ENCODE data around the gene KIAA1671.

The KIAA1671 gene

DNA sequence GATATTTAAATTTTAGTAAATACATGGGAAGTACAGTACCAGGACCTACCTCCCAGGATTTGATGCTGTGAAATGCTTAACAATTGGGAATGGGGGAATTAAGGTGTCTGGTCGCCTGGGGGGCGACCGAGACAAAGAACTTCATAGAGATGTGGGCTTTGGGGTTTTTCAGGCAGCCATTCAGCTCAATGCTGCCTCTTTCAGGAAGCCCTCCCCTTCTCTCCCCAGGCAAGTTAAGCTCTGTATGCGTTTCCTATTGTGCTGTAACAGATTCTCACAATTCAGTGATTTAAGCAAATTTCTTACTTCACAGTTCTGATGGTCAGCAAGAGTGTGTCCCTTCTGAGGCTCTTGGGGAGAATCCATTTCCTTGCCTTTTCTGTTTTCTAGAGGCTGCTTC, 53.8 kb downstream of the KIAA1671 start:
- DNase-seq (ENCODE audit: low read depth, low spot score): no peak
- H3K27ac ChIP-seq: no peak overlapping the region

DNA sequence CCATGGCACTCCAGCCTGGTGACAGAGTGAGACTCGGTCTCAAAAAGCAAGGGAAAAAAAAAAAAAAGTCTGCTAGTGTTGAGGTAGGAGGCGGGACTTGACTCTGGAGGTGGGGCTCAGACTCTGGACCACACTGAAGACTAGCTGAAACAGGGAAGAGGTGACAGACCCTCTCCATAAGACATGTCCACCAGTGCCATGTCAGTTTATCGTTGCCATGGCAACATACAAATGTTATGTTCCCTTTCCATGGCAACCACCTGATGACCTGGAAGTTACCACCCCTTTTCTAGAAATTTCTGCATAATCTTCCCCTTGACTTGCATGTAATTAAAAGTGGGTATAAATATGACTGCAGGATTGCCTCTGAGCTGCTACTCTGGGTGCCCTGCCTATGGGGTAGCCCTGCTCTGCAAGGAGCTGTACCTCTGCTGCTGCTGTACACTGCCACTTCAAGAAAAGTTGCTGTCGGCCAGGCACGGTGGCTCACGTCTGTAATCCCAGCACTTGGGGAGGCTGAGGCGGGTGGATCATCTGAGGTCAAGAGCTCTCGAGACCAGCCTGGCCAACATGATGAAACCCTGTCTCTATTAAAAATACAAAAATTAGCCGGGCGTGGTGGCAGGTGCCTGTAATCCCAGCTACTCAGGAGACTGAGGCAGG, 55.1 kb downstream of the KIAA1671 start:
- no peak overlapping the region for H3K27ac ChIP-seq
- no peak for DNase-seq (ENCODE audit: low read depth, low spot score)

- DNase-seq (ENCODE audit: low read depth, low spot score): no peak
These were observed 56.1 kb downstream of the KIAA1671 start for GRCh38 chr22:25008666-25009065.

DNA sequence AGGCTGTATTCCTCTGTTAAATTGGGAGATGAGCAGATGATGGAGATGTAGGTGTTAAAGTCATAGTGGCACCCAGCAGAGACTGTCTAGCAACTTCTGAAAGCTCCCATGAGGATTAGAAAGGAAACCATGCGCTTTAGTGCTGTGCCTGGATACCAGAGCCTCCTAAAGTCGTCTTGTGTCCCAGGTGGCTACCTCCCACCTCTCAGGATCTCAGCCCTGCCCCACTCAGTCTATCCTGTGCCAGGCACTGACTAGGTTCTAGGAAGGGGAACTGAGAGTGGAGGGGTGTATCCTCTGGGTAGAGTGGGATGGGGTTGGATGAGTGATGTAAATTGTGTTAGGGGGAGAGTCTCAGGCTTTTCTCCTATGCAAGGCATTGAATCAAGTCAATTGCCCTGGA, 60.2 kb downstream of the KIAA1671 start:
- no peak overlapping the region for H3K27ac ChIP-seq
- DNase-seq (ENCODE audit: low read depth, low spot score): no peak

More at GRCh38 chr22:25008666-25009065, 56.1 kb downstream of the KIAA1671 start:
- H3K27ac ChIP-seq: no peak overlapping the region

DNA sequence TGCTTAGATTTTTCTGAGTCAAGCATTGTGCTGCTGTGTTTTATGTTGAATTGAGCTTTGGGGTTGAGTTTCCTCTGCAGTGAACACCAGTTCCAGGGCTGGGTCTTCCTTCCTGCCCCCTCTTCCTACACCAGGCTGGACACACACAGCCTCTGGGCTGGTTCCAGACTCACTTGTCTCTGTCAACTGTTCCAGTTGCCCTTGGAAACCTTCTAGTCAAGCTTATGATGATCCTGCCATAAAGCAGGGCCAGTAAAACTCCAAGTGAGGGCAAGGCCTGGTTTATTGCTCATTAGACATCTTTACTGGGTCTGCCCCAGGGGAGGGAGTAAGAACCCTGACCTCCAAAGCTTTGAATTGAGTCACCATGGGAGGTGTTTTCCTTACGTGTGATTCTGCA, 61.1 kb downstream of the KIAA1671 start:
- no peak for DNase-seq (ENCODE audit: low read depth, low spot score)
- H3K27ac ChIP-seq: no peak overlapping the region

DNA sequence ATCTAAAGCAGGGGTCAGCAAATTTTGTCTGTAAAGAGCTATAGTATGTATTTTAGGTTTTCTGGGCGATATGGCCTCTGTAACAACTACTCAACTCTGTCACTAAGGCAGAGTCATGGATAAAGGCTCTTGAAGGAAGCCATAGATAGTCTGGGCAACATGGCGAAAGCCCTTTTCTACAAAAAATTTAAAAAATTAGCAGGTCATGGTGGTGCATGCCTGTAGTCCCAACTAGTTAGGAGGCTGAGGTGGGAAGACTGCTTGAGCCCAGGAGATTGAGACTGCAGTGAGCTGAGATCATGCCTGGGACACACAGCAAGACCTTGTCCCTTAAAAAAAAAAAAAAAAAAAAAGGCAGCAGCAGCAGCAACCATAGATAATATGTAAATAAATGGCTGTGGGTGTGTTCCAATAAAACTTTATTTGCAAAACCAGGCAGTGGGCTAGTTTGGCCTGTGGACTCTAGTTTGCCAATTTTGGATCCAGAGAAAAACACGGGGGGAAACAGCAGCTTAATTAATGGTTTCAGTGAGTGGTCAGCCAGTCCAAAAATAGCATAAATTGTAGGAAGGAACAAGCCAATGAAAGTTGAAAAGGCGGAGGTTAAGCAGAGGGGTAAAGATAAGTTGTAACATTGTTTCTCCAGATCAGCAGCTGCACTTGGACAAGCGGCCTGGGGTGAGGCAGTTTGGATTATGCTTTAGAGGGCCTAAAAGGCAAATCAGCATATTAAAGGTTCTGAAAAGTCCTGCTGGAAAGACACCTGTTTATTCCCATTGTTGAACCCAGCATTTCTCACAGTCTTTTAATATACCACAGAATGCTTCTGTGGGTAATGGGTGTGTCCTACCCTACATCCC, 62.6 kb downstream of the KIAA1671 start:
- DNase-seq (ENCODE audit: low read depth, low spot score): no peak

GRCh38 chr22:25016311-25016710, 63.8 kb downstream of the KIAA1671 start:
- no peak for DNase-seq (ENCODE audit: low read depth, low spot score)
- H3K27ac ChIP-seq: no peak overlapping the region

More for the DNA sequence above, 62.6 kb downstream of the KIAA1671 start:
- H3K27ac ChIP-seq: no peak overlapping the region

- H3K27ac ChIP-seq: no peak overlapping the region
- DNase-seq (ENCODE audit: low read depth, low spot score): no peak
These were observed 65.5 kb downstream of the KIAA1671 start for GRCh38 chr22:25018009-25018408.

GRCh38 chr22:25019427-25020184, 67.1 kb downstream of the KIAA1671 start:
- no peak overlapping the region for H3K27ac ChIP-seq
- no peak for DNase-seq (ENCODE audit: low read depth, low spot score)

- no peak for DNase-seq (ENCODE audit: low read depth, low spot score)
- H3K27ac ChIP-seq: no peak overlapping the region
These were observed 68.9 kb downstream of the KIAA1671 start for GRCh38 chr22:25021409-25021808.

- DNase-seq (ENCODE audit: low read depth, low spot score): no peak
These were observed 69.6 kb downstream of the KIAA1671 start for GRCh38 chr22:25021976-25022711.

DNA sequence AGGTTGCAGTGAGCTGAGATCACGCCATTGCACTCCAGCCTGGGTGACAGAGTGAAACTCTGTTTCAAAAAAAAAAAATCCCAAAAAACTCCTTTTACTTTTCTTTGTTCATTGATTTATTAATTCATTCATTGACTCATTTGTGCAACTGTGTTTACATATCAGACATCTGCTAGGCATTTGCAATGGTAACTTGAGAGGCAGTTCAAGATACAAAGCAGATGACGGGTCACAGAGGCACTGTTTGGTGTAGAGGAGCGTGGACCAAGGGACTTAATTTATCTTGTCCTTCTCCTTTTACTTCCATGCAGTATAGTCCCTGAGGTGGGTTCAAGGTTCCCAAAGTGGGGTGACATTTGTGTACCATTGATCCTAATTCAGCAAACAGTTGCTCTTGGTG, 71.4 kb downstream of the KIAA1671 start:
- no peak for DNase-seq (ENCODE audit: low read depth, low spot score)
- no peak overlapping the region for H3K27ac ChIP-seq

More at GRCh38 chr22:25021976-25022711, 69.6 kb downstream of the KIAA1671 start:
- H3K27ac ChIP-seq: no peak overlapping the region

DNA sequence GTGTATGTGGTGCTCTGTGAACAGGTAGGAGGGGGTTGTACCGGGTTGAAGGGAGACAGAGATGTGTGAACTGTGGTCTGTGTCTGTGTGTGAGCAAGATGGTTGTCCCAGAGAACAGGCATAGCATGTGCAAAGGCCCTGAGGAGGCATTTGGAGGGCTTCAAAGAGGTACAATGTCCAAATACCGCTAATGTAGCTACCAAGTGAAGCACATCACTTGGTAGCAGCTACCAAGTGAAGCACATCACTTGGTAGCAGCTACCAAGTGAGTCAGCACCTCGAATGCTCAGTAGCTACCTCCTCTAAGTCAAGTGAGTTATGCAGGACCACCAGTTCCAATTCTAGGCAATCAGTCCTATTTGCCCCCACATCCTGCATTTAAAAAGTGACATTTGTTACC, 72.4 kb downstream of the KIAA1671 start:
- DNase-seq (ENCODE audit: low read depth, low spot score): no peak
- peak overlapping the region; percentile 86 for H3K27ac ChIP-seq

- DNase-seq (ENCODE audit: low read depth, low spot score): no peak
- peak overlapping the region; percentile 86 for H3K27ac ChIP-seq
These were observed 73.2 kb downstream of the KIAA1671 start for GRCh38 chr22:25025491-25026400.

GRCh38 chr22:25027043-25027906, 74.8 kb downstream of the KIAA1671 start:
- DNase-seq (ENCODE audit: low read depth, low spot score): no peak
- H3K27ac ChIP-seq: peak overlapping the region; percentile 86

DNA sequence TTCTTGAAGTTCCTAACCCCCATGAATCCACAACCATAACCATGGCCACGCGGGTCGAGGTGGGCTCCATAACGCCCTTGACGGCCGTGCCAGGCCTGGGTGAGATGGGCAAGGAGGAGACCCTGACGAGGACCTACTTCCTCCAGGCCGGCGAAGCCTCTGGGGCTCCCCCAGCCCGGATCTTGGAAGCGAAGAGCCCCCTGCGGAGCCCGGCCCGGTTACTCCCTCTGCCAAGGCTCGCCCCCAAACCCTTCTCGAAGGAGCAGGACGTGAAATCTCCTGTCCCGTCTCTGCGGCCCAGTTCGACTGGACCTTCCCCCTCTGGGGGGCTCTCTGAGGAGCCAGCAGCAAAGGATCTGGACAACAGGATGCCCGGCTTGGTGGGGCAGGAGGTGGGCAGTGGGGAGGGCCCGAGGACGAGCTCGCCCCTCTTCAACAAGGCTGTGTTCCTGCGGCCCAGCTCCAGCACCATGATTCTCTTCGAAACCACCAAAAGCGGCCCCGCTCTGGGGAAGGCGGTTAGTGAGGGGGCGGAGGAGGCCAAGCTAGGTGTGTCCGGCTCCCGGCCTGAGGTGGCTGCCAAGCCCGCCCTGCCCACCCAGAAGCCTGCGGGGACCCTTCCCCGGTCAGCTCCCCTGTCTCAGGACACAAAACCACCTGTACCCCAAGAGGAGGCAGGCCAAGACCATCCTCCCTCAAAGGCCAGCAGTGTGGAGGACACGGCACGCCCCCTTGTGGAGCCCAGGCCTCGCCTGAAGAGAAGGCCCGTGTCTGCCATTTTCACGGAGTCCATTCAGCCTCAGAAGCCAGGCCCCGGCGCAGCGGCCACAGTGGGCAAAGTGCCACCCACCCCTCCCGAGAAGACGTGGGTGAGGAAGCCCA, 75.7 kb downstream of the KIAA1671 start:
- peak overlapping the region; percentile 86 for H3K27ac ChIP-seq
- no peak for DNase-seq (ENCODE audit: low read depth, low spot score)

DNA sequence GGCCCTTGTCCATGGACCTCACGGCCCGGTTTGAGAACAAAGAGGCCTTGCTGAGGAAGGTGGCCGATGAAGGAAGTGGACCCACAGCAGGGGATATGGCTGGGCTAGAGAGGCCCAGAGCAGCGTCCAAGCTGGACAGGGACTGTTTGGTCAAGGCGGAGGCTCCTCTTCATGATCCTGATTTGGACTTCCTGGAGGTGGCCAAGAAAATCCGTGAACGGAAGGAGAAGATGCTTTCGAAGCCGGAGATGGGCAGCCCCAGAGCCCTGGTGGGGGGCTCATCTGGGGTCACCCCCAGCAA, 76.3 kb downstream of the KIAA1671 start:
- no peak overlapping the region for H3K27ac ChIP-seq
- DNase-seq (ENCODE audit: low read depth, low spot score): no peak
